ENCODE results near the gene SFMBT1. TPM values are rescaled to one million over a fixed set of nuclear protein-coding genes. Genes with fewer than 3 reads are reported as not detected.

Gene SFMBT1
- total and polyA plus RNA-seq, 4 donors: 4.4 to 17.8 (median 10.4) TPM

GRCh38 chr3:53040351-53040820 lies 5.5 kb downstream of the SFMBT1 start:
- Histone ChIP-seq H3K27ac (ENCODE audit: low read depth in 1 of 2, low read length in 2 of 2) (peak overlapping the region in 1 of 2 donors; percentile 20), H3K27me3 (ENCODE audit: control insufficient read depth in 4 of 4, insufficient read depth in 4 of 4, low read length in 3 of 4) (no peaks in the 10 kb centered on the region), H3K4me1 (ENCODE audit: control insufficient read depth in 4 of 4, insufficient read depth in 4 of 4, low read length in 3 of 4) (peaks cover 5 to 47% (median 35%) of the 10 kb centered on the region in 4 donors), H3K36me3 (ENCODE audit: control insufficient read depth in 4 of 4, insufficient read depth in 3 of 4, low read depth in 1 of 4, low read length in 3 of 4) (no peaks in the 10 kb centered on the region), H3K4me3 (ENCODE audit: low read depth in 1 of 3, low read length in 3 of 3) (no peak overlapping the region), H3K9ac (ENCODE audit: low read depth in 1 of 2, low read length in 2 of 2) (no peak overlapping the region), H3K9me3 (ENCODE audit: control insufficient read depth in 4 of 4, low read length in 3 of 4) (no peaks in the 10 kb centered on the region)
- no peak for DNase-seq (ENCODE audit: low spot score)
- TF ChIP-seq FOXA1 (IDR thresholded peaks at IDR 0.05) (no peak), ZBTB33 (IDR thresholded peaks at IDR 0.05) (peak; percentile 20), RXRA (IDR thresholded peaks at IDR 0.05) (peak in 1 of 2 donors; percentile 30), MAX (IDR thresholded peaks at IDR 0.05) (no peak), NR2F2 (IDR thresholded peaks at IDR 0.05) (no peak), ATF3 (IDR thresholded peaks at IDR 0.05) (no peak), REST (IDR thresholded peaks at IDR 0.05) (no peak), HNF4G (IDR thresholded peaks at IDR 0.05) (no peak), CTCF (IDR thresholded peaks at IDR 0.05; ENCODE audit: low read depth, low read length, missing input control) (no peak), HNF4A (conservative IDR thresholded peaks at IDR 0.05) (peak in 1 of 2 donors; percentile 15), GABPA (IDR thresholded peaks at IDR 0.05 in 1 of 2, conservative IDR thresholded peaks at IDR 0.05 in 1 of 2) (no peak), FOXA2 (IDR thresholded peaks at IDR 0.05) (no peak), SP1 (IDR thresholded peaks at IDR 0.05) (no peak)

GRCh38 chr3:53039376-53039752 lies 6.5 kb downstream of the SFMBT1 start:
- WGBS: 44% methylated on average over 2 of the region's 2 CpGs
- no peak for DNase-seq (ENCODE audit: low spot score)
- Histone ChIP-seq H3K4me1 (ENCODE audit: control insufficient read depth in 4 of 4, insufficient read depth in 4 of 4, low read length in 3 of 4) (peaks cover 9 to 50% (median 34%) of the 10 kb centered on the region in 4 donors), H3K9me3 (ENCODE audit: control insufficient read depth in 4 of 4, low read length in 3 of 4) (no peaks in the 10 kb centered on the region), H3K27me3 (ENCODE audit: control insufficient read depth in 4 of 4, insufficient read depth in 4 of 4, low read length in 3 of 4) (no peaks in the 10 kb centered on the region), H3K36me3 (ENCODE audit: control insufficient read depth in 4 of 4, insufficient read depth in 3 of 4, low read depth in 1 of 4, low read length in 3 of 4) (no peaks in the 10 kb centered on the region), H3K9ac (ENCODE audit: low read depth in 1 of 2, low read length in 2 of 2) (no peak overlapping the region), H3K27ac (ENCODE audit: low read depth in 1 of 2, low read length in 2 of 2) (no peak overlapping the region), H3K4me3 (ENCODE audit: low read depth in 1 of 3, low read length in 3 of 3) (no peak overlapping the region)
- TF ChIP-seq RXRA (IDR thresholded peaks at IDR 0.05) (peak; percentile 61 to 67), RAD21 (IDR thresholded peaks at IDR 0.05) (no peak), SP1 (IDR thresholded peaks at IDR 0.05) (no peak)

Data from liver (tissue), 9 donors.